Smooth muscle cell (in vitro differentiated cells): ENCODE measurements around the gene ELMO3. TPM values are rescaled to one million over a fixed set of nuclear protein-coding genes. Genes with fewer than 3 reads are reported as not detected.

ENCODE experiments used
- DNase-seq: peaks from one replicate; lab custom pipeline; 2025; ENCODE audit not compliant: unreplicated experiment; lab: John Stamatoyannopoulos, UW
- H2AFZ ChIP-seq: fragments of 200-600 bp; sonication (generic); 2 replicates; pipeline ENCODE4 v1.6.0; 2016; ENCODE audit warnings: antibody characterized with exemption, low read depth, mild to moderate bottlenecking
- H3F3A ChIP-seq: fragments of 200-600 bp; sonication (generic); 2 replicates; pipeline ENCODE4 v1.6.0; 2017; ENCODE audit warnings: antibody characterized with exemption, low read depth
- H3K27ac ChIP-seq: fragments of 200-600 bp; sonication (generic); 2 replicates; pipeline ENCODE4 v1.5.1; 2016; ENCODE audit warnings: low read depth, mild to moderate bottlenecking
- H3K27me3 ChIP-seq: fragments of 200-600 bp; sonication (generic); 2 replicates; pipeline ENCODE4 v1.6.1; 2016; ENCODE audit warnings: low read depth, mild to moderate bottlenecking
- H3K36me3 ChIP-seq: fragments of 200-600 bp; sonication (generic); 2 replicates; pipeline ENCODE4 v1.5.1; 2016; ENCODE audit warnings: low read depth
- H3K4me1 ChIP-seq: fragments of 200-600 bp; sonication (generic); 2 replicates; pipeline ENCODE4 v1.5.1; 2016; ENCODE audit warnings: low read depth
- H3K4me2 ChIP-seq: fragments of 200-600 bp; sonication (generic); 2 replicates; pipeline ENCODE4 v1.6.0; 2016; ENCODE audit warnings: mild to moderate bottlenecking
- H3K4me3 ChIP-seq: fragments of 200-600 bp; sonication (generic); 2 replicates; pipeline ENCODE4 v1.5.1; 2016; ENCODE audit warnings: mild to moderate bottlenecking
- H3K79me2 ChIP-seq: fragments of 200-600 bp; sonication (generic); 2 replicates; pipeline ENCODE4 v1.6.0; 2016; ENCODE audit warnings: low read depth, mild to moderate bottlenecking
- H3K9ac ChIP-seq: fragments of 200-600 bp; sonication (generic); 2 replicates; pipeline ENCODE4 v1.6.0; 2016; ENCODE audit warnings: low read depth
- H3K9me3 ChIP-seq: fragments of 200-600 bp; sonication (generic); replicated peaks from 2 replicates; pipeline ENCODE4 v1.5.1; 2016; ENCODE audit warnings: low read depth
- H4K20me1 ChIP-seq: fragments of 200-600 bp; sonication (generic); 2 replicates; pipeline ENCODE4 v1.6.0; 2016; ENCODE audit warnings: low read depth
- WGBS: methylation state at CpG from one replicate; pipeline ENCODE4 v1.1.7; 2016; ENCODE audit warnings: low lambda C conversion rate; 5-methylcytosine and 5-hydroxymethylcytosine counted together
- polyA plus RNA-seq: library from polyadenylated mRNA; unstranded; fragments of >200 nt; fragmentation: Nextera tagmentation; extraction: Ambion mirVana; gene quantifications from 2 replicates; pipeline ENCODE4 v1.2.1, GENCODE V29; 2016
- total RNA-seq: library from RNA; depleted of rRNA; stranded (reverse); fragments of >200 nt; gene quantifications from 2 replicates; pipeline ENCODE4 v1.2.3, GENCODE V29; 2014
- TF ChIP-seq, protein P1 (sequence below): fragments of 200-600 bp; sonication (generic); IDR thresholded peaks from 2 replicates; pipeline ENCODE4 v1.5.1; 2017; ENCODE audit warnings: borderline replicate concordance, mild to moderate bottlenecking, antibody characterized with exemption; ENCODE audit not compliant: insufficient read depth, poor library complexity, severe bottlenecking

Gene ELMO3
- total and polyA plus RNA-seq, 2 experiments from 2014 or later = 2.2 to 6.7 TPM

DNA sequence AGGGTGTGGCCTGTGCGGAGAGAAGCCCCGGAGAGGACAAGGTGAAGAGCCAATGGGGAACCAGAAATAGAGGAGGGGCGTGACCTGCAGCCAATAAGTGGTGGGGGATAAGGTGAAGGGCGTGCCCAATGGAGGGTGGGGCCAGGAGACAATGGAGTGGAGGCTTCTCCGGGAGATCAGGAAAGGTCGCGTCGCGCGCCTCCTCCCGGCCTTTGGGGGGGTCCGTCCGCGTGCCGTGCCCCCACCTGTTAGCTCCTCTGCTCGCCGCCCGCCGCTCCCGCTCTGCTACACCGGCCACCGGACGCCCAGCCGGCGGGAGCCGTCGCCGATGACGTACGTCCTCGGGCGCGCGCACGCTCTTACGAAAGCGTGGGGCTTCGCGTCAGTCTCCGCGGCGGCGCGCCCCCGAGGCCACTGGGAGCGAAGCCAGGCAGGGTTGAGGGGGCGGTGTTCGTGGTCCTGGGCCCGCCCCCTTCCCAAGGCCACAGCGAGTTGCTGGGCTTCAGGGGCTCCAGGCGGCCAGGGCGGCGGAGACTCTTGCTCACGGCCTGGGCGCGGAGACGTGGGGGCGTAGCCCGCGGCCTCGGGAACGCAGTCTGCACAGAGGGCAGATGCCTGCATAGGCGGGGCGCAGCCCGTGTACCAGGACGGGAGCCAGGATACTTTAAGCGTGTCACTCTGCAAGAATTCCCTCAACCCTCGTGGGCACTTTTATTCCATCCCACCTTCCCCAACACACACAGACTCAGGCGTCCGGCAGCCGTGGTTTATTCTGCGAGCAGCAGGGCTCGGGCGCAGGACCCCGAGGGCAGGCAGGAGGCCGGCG is 15.1 kb upstream of the ELMO3 start, which contains the start of gene MATCAP1:
Gene MATCAP1 (minus strand): TSS at position 337 of the 826 bp plus-strand sequence. CDS start 3,353 bp downstream, outside the sequence.
- TF ChIP-seq, protein P1, sequence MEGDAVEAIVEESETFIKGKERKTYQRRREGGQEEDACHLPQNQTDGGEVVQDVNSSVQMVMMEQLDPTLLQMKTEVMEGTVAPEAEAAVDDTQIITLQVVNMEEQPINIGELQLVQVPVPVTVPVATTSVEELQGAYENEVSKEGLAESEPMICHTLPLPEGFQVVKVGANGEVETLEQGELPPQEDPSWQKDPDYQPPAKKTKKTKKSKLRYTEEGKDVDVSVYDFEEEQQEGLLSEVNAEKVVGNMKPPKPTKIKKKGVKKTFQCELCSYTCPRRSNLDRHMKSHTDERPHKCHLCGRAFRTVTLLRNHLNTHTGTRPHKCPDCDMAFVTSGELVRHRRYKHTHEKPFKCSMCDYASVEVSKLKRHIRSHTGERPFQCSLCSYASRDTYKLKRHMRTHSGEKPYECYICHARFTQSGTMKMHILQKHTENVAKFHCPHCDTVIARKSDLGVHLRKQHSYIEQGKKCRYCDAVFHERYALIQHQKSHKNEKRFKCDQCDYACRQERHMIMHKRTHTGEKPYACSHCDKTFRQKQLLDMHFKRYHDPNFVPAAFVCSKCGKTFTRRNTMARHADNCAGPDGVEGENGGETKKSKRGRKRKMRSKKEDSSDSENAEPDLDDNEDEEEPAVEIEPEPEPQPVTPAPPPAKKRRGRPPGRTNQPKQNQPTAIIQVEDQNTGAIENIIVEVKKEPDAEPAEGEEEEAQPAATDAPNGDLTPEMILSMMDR = no peak
- H3K27me3 ChIP-seq = no peaks in the 10 kb centered on the region
- under 1% methylated on average over 63 of the region's 77 CpGs for WGBS
- no peaks in the 10 kb centered on the region for H3F3A ChIP-seq
- H3K4me1 ChIP-seq = peaks cover 13% of the 10 kb centered on the region
- no peaks in the 10 kb centered on the region for H3K36me3 ChIP-seq
- peaks cover 24% of the 10 kb centered on the region for H4K20me1 ChIP-seq
- peak within 1 kb of the TSS; percentile 63 for H3K4me3 ChIP-seq
- H3K9ac ChIP-seq = peak within 1 kb of the TSS; percentile 96
- peaks cover 10% of the 10 kb centered on the region for H3K79me2 ChIP-seq
- H3K27ac ChIP-seq = peak within 1 kb of the TSS; percentile 94
- H2AFZ ChIP-seq = peak within 1 kb of the TSS; percentile 43
- peak; percentile 94 for DNase-seq
- peak within 1 kb of the TSS; percentile 90 for H3K4me2 ChIP-seq
- H3K9me3 ChIP-seq = no peaks in the 10 kb centered on the region

DNA sequence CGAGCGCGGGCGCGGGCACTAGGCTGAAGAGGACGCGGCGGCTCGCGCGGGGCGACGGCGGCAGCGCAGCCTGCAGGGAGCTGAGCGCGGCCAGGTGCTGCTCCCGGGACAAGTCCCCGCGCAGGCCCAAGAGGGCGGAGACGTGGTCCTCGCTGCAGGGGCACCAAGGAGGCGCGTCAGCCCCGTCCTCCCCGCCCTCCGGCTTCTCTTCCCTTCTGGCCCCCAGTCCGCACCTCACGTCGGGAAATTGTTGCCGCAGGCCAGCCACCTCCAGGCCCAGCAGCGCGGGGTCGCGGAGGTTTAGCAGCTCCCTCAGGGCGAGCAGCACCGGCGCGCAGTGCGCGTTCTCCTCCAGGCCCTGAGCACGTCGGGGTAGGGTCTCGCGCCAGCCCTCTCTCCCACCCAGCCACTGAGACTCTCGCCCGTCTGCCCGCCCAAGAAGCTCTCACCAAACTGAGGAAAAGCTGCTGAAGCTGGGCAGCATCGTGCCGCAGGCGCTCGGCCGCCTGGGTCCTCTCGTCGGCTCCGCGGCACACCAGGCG is 14.4 kb upstream of the ELMO3 start:
- no peak overlapping the region for H2AFZ ChIP-seq
- H3K4me1 ChIP-seq = peaks cover 13% of the 10 kb centered on the region
- H3K4me3 ChIP-seq = peak overlapping the region; percentile 63
- H4K20me1 ChIP-seq = peaks cover 18% of the 10 kb centered on the region
- no peaks in the 10 kb centered on the region for H3K27me3 ChIP-seq
- no peak for DNase-seq
- H3K36me3 ChIP-seq = no peaks in the 10 kb centered on the region
- 12% methylated on average over 43 of the region's 59 CpGs for WGBS
- TF ChIP-seq, protein P1 = no peak
- H3K9ac ChIP-seq = no peak overlapping the region
- H3F3A ChIP-seq = no peaks in the 10 kb centered on the region
- H3K9me3 ChIP-seq = no peaks in the 10 kb centered on the region
- H3K27ac ChIP-seq = peak overlapping the region; percentile 94
- peaks cover 10% of the 10 kb centered on the region for H3K79me2 ChIP-seq
- H3K4me2 ChIP-seq = peak overlapping the region; percentile 90

DNA sequence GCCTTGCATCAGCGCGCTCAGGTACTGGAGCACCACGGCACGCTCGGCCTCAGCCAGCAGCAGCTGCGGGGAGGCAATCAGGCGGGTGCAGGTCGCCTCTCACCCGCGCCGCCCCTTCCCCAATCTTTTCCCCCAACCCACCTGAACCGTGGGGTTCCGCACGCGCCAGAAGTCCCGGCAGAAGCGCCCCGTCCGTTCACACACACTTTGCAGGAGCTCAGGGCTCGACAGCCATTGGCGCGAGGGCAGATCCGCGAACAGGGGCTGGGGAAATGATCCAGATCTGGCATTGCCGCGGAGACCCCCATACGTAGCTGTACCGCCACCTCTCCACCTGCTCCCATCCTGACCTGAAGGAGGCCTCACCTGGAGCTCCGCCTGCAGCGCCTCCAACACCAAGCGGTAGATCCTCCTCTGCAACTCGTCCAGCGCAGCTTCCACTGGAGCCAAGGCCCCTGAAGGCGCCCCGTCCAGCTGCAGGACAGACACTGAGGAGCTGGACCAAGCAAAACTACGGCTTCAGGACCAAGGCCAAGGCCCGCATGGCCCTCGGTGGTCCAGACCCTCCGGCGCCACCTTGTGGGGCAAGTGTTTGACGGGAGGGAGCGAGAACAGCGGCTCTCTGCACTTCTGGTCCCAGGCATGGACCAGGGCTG is 13.8 kb upstream of the ELMO3 start:
- Histone ChIP-seq H3F3A (no peaks in the 10 kb centered on the region), H2AFZ (no peak overlapping the region), H3K4me2 (peak overlapping the region; percentile 90), H3K27me3 (no peaks in the 10 kb centered on the region), H3K36me3 (no peaks in the 10 kb centered on the region), H3K9ac (no peak overlapping the region), H3K79me2 (peaks cover 10% of the 10 kb centered on the region), H3K4me1 (peaks cover 13% of the 10 kb centered on the region), H3K27ac (no peak overlapping the region), H4K20me1 (peaks cover 12% of the 10 kb centered on the region), H3K4me3 (peak overlapping the region; percentile 63), H3K9me3 (no peaks in the 10 kb centered on the region)
- WGBS = 25% methylated on average over 43 of the region's 43 CpGs
- TF ChIP-seq, protein P1 = peak; percentile 80
- peak; percentile 78 for DNase-seq
